Stimulated activated CD4-positive, alpha-beta T cell treated with anti-CD3 and anti-CD28 coated beads, Interleukin-2, amount 100 ng/mL, for 24 hours (primary cell): ENCODE results near the gene UBR3.

Source experiments
- DNase-seq, 2 donors: peaks; one replicate each; pipeline ENCODE4 v3.0.0-alpha.2; 2020

Gene UBR3

DNA sequence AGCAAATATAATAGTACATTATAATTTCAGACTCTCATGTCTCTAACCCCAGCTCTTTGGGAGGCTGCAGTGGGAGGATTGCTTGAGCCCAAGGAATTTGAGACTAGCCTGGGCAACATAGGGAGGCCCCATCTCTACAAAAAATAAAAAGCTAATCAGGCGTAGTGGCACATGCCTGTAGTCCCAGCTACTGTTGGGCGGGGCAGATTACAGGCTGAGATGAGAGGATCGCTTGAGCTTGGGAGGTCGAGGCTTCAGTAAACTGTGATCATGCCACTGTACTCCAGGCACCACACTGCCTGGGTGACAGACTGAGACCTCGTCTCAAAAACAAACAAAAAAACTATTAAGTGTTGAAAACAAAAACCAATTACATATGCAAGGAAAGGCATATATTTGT is 227.7 kb downstream of the UBR3 start:
- DNase-seq, result no peak

DNA sequence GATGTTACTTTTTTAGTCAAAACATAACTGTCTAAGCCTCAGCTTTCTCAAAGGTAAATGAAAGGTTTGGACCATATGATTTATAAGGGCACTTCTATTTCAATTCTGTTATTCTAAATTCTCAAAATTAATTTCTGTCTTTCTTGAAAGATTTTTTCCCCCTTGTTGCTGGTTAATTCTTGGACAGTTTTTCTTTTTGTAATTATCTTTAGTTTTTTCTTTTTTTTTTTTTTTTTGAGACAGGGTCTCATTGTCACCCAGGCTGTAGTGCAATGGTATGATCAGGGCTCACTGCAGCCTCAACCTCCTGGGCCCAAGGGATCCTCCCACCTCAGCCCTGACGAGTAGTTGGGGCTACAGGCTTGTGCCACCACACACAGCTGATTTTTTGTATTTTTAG is 229.6 kb downstream of the UBR3 start:
- no peak for DNase-seq

DNA sequence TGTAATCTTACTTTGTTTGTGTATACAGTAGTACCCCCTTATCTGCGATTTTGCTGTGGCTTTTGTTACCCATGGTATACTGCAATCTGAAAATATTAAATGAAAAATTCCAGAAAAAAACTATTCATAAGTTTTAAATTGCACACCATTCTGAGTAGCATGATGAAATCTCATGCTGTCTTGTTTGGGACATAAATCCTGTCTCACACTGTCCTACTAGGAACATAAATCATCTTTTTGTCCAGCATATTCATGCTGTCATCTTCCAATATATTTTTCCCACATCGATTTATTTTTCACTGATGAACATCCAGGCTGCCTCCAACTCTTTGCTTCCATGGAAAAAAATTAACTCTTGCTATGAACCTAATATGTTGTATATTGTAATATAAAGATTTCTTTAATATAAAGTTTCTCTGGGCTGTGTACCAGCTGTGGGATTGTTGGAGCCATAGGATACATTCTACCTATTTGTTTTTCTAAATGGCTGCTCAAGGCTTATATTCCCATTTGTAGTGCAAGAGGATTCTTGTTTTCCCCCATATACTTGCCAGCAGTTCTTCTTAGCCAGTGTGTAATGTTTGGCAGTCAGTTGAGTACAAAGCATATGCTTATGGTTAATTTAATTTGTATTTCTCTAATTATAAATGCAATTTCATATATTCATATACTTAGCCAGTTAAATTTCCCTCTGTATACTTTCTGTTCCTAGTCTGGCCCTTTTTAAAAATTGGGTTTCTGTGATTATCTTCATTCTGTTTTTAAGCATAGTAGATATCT is 236.4 kb downstream of the UBR3 start:
- DNase-seq, result no peak

DNA sequence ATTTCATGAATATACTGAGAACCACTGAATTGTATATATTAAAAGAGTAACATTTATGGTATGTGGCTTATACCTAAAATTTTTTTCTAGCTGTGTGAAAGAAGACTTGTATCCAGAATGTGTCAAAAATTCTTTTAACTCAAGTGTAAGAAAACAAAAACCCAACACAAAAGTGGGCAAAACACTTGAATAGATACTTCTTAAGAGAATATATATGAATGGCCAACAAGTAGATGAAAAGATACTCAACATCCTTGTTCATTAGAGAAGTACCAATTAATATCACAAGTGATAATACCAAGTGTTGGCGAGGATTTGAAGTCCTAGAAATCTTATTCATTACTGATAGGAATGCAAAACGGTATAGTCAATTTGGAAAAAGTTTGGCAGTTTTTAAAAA is 243.5 kb downstream of the UBR3 start:
- no peak for DNase-seq

DNA sequence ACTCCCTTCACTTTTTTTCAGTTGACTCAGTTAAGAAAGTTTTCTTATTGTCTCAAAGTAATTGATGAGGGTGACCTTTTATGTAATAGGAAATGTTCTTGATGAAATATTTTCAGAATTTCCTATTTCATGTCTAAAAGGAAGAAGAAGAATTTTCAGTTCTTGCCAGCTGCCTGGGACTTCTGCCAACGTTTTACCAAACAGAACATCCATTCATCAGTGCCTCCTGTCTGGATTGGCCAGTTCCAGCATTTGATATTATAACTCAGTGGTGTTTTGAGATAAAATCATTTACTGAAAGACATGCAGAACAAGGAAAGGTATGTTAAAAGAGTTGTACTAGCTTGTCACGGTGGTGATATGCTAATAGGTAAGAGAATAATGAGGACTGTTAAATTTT is 246.0 kb downstream of the UBR3 start:
- DNase-seq, result no peak

DNA sequence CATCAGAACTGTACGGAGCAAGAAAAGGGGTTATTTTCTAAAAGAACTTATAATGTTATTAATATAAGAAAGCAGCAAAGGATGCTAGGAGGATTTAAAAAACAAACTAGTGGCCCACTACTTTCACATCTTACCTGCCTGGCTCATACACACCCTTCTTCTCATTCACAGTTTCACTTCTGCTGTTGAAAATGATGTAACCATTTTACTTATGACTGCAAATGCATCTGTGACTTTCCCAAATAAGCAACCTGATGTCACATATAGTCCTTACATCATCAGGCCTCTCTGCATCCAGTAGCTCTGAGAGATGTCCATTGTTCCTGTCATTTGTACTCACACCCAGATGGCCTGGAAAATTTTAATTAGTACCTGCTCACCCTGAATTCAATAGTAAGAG is 248.9 kb downstream of the UBR3 start:
- no peak for DNase-seq

DNA sequence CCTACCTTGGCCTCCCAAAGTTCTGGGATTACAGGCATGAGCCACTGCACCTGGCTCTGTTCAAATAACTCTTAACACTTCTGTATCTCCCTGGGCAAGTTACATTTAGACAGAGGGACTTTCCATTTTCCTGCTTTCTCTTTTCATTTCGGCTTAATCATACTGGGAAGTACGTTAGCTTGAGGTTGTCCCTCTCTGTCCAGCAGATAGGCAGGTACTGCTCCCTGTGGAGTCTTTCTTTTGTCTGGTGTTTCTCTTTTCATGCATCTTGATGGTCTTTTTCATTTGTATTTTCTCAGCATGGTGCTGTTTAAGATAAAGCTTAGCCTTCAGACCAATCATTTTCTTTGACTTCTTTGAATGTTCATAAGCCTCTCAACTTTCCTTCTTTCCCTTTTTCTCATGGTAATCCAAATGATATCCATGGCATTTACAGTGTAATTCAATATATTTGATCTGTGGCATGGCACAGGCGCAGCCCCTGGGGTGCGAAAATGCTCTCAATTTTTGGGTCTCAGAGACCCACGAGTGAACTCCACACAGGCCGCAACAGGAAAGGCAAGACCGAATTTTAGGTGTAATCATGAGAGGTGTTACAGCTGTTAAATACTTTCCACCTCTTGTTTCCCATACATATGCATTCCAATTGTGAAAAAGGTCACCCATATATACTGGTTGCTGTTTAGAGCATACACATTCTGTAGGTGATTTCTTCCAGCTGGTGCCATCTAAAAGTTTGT is 250.7 kb downstream of the UBR3 start:
- no peak for DNase-seq

DNA sequence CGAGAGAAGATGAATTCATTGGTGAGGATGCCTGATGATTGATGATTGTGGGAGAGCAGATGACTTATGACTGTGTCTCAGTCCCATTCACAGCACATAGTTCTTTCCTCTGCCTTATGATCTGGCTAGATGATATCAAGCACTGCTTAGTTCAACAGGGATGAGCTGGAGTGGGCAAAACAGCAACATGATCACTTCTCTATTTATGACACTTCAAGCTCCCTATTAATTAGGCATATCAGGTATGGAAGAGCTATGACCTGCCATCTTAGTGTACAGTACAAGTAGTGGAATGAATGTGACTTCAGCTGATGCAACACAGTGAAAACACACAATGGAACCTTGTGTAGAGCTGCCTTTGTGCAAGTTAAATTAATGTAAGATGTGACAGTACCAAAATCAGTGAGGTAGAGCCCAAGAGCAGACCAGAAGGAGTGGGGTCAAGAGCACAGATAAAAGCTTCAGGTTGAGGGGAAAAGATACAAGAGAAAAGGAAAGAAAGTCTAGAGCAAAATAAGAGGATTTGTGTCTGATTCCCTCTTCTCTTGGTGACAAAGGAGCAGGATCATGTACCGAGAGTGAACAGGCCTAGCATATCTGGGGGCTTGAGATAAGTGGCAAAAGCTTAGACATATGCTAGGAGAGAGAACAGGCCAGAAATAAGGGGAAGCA is 257.7 kb downstream of the UBR3 start:
- no peak for DNase-seq

DNA sequence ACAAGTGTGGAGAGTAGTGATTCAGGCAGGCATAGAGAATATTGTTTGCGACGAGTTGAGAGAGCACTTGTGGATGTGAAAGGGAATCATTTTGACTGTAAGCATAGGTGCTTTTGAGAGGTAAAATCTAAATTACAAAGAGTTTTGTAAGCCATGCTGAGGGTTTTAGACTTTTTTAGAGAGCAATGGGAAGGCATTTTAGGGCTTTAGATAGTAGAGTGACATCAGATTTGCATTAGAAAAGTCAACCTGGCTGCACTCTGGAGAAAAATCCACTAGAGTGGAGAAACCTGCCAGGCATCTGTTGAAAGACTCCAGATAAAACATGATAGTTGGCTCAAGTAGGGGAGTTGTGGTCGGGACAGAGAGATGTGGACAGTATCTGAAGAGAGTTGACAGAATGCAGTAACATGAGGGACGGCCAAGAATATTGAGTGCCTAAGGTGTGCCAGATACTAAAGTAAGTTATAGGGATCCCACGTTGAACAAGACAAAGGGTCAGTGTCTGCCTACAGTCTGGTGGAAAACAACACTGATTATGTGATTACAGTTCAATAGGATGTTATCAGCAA is 258.9 kb downstream of the UBR3 start:
- DNase-seq, result no peak

DNA sequence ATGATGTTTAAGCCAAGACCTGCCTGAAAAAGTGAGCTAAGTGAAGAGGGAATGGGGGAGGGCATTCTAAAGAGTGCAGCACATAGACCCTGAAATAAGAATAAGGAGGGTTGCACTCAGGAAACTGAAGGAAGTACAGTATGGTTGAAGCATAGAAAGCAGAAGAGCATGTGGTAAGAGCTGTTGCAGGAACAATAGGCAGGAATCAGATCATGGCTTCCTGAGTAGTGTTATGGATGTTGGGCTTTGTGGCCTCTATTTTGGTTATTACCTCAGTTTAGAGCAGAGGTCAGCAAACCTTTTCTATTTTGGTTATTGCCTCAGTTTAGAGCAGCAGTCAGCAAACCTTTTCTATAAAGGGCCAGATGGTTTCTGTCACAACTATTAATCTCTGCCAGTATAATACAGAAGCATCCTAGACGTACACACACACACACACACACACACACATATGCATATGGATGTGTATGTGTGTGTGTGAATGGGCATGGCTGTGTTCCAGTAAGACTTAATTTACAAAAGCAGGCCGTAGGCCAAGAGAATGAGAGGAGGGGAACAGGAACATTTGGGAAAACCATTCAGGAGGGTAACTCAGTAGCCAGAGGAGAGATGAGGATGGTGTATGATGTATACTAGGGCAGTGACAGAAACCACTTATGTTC is 259.6 kb downstream of the UBR3 start:
- no peak for DNase-seq

DNA sequence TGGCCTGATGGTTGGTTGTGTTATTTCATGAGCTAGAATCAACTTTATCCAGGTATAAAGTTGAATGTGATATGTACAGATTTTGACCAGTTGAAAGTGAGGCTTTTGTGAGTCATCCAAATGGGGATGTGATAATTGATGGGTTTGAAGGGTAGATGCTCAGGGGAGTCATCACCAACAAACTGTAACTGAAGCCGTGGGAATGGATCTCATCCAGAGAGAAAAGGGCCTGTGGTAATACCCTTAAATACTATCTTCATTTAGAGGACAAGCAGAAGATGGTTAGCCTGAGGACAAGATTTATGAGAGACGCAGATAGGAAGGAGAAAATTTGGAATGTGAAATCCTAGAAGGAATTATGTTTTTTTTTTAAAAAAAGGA is 260.1 kb downstream of the UBR3 start:
- no peak for DNase-seq

DNA sequence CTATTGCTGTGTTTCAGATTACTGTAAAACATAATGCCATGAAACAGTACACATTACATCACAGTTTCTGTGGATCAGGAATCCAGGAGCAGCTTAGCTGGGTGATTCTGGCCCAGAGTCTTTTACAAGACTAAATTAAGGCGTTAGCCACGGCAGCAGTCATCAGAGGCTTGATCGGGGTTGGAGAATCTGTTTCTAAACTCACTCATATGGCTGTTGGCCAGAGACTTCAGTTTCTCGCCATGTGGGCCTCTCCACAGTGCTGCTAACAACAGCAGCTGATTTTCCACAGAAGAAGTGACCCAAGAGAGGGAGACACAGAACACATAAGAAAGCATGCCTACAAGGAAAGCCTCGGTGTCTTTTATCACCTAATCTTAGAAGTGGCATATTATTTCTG is 261.5 kb downstream of the UBR3 start:
- no peak for DNase-seq

DNA sequence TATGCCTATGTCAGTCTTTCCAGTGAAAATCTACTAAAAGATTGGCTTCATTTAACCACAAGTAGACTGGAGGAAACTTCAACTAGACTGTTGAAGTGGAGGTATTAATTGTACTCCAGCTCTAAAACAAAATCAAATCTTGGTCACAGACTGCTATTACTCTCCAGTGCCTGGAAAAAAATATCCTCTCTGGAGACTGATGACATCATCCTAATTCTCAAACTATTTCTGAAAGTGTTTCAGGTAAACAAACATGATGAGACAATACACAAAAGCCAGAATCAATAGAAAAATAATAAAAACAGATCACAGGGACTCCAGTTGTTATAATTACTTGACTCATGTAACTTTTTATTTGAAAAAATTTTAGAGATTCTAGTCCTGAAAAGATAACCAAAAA is 263.0 kb downstream of the UBR3 start:
- no peak for DNase-seq

DNA sequence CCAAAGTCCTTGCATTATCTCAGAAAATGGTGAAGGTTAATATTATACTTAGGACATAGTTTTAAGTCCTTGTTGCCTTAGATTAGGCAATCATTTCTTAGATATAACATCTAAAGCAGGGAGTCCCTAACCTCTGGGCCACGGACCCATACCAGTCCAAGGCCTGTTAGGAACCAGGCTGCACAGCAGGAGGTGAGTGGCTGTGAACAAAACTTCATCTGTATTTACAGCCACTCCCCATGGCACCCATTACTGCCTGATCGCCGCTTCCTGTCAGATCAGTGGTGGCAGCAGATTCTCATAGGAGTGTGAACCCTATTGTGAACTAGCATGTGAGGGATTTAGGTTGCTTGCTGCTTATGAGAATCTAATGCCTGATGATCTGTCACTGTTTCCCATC is 264.2 kb downstream of the UBR3 start:
- DNase-seq, result no peak

DNA sequence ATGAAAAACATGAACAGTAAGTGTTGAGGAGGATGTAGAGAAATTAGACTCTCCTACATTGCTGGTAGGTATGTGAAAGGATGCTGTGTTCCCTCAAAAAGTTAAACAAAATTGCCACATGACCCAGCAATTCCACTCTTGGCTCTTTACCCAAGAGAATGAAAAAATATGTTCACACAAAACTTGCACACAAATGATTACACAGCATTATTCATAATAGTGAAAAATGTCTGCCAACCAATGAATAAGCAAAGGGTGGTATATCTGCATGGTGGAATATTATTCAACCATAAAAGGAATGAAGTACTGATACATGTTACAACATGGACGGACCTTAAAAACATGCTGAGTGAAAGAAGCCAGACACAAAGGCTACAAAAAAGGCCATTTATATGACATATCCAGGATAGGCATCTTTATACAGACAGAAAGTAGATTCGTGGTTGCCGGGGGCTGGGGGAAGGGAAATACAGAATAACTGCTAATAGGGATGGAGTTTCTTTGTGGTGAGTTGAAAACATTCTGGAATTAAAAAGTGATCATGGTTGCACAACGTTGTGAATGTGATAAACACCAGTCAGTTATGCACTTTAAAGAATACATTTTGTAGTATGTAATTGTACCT is 265.3 kb downstream of the UBR3 start:
- no peak for DNase-seq

DNA sequence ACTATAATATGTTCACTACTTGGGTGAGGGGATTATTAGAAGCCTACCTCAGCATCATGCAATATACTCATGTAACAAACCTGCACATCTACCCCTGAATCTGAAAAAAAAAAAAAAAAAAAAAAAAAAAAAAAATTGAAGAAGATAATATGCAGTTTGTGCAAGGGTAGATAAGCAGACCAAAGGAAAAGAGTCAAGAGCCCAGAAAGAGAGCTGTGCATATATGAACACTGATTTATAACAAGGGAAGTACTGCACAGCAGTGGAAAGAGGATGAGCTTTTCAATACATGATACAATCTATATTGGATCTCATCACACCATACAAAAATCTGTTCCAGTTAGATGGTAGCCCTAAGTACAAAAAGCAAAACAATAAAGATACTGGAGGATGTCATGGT is 268.1 kb downstream of the UBR3 start:
- no peak for DNase-seq

DNA sequence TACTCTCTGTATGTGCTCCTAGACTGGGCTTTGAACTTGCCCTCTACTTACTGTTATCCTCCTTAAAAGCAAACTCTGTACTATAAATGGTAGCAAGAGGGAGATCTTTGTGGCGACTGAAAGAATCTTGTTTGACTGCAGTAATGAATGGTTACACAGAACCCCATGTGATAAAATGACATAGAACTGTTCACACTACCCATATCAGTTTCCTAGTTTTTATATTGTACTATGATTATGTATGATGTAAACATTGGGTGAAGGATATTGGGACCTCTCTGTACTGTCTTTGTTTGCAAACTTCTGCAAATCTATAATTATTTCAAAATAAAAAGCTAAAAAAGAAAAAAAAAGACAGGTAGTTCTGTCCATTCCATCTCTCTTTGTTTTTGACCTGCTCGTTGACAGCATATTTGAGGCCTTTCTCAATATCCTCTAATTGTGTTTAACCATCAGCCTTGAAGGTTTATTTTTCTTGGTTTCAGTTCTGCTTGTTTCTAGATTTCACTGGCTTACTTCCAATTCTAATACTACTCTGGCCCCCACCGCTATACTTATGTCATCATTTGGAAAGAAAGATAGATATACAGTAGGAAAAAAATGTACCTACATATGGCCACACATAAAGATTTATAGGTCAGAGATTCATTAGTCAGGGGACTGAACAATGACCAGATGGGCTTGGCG is 271.5 kb downstream of the UBR3 start:
- no peak for DNase-seq

DNA sequence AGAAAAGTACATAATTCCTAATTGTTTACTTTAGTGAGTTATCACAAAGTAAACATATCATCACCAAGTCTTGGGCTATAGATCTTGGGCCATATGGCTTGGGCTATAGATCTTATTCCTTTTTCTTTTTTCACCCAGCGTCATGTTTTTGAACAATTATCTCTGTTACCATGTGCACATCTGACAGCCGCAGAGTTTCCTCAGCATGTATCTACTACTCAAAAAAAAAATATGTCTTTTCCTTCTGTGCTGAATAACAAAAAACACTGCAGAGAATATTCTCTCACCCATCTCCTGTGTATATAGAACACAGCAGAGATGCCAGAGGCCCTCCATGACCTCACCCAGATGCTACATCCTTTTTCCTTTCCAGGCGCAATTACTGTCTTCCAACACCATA is 274.5 kb downstream of the UBR3 start:
- DNase-seq, result no peak

DNA sequence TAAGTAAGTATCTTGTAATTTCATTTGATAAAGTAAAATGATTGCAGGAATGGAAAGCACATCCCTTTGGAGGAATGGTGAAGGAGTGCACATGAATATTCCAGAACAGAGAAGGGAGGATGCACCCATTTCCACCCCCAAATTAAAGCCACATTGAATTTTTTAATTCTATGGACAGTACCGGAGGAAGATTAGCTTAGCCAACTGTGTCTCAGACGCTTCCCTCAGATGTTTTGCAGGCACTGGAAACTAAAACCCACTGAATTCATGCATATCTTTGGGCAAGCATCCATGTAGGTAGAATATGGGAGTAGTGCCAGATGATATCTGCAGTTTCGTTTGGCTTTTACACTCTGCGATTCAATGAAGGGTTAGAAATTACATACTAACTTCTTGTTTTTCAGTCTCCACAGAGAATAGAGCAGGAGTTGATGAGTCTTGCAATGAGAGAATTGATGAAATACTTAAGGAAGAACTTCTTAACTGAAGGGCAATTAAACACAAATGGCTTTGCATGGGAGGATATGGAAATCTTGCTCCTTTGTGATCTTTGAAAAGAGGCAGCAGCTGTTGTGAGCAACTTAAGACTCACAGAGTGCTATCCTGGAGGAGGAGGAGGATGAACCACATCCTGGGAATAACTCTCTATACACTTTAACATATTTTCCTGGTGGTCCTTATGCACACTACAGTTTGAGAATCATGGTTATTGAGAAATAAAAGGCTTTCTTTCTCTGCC is 279.0 kb downstream of the UBR3 start:
- DNase-seq, result no peak

DNA sequence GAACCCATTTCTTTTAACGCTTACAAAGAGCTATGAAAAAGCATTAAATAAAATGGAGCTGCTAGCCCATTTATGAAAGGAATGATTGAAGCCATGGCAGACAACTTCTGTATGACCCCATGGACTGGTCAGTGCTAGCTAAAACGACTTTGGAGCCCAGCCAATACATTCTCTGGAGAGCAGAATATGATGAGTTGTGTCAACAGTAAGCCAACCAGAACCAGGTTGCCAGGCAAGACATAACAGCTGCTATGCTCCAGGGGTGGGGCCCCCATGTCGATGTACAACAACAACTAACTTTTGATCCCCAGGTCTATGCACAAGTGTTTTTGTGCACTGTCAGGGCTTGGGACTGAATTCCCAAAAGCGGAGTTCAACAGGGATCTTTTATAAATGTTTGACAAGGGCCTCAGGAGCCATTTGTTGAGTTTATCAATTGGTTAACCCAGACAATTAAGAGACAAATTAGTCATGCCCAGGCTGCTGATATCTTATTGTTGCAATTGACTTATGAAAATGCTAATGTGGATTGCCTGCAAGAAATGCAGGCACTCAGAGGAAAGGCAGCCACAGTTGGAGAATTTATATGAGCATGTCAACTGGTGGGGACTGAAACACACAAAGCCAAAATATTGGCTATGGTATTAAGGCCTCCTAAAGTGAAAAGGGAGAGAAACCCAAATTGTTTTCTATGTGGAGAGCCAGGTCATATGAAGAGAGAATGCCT is 286.1 kb downstream of the UBR3 start:
- no peak for DNase-seq
